ENCODE results near the gene RASAL2. TPM values are rescaled to one million over a fixed set of nuclear protein-coding genes. Genes with fewer than 3 reads are reported as not detected.

Gene RASAL2
- total and polyA plus RNA-seq, 2 of the 4 experiments (the other 2 are of a cell fraction): 13.1 to 20.6 TPM

DNA sequence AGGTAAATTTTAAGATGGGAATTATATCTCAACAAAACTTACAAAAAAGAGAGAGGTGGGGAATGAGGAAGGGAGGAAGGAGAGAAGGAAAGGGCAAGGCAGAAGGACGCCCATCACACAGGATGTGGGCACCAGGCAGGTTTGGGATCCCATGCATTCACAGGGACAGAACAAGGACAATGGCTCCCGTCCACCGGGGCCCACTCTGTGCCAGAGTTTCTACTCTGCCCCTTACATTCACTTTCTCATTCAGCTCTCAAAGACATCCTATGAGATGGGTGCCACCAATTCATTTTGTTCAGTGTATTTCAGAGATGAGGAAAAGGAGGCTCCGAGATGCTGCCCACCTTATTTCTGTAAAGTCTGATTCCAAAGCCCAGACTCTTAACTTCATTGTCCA lies 395.5 kb downstream of the RASAL2 start:
- no peak overlapping the region for H3K23ac ChIP-seq (ENCODE audit: low read depth, low read length)
- no peak overlapping the region for H3K18ac ChIP-seq (ENCODE audit: low read depth, low read length)
- H3K79me1 ChIP-seq (ENCODE audit: low read depth in 1 of 2, low read length in 2 of 2): no peaks in the 10 kb centered on the region
- no peaks in the 10 kb centered on the region for H3K9me1 ChIP-seq (ENCODE audit: insufficient read depth, low read length)
- H2BK15ac ChIP-seq (ENCODE audit: low read depth, low read length): no peak overlapping the region
- no peaks in the 10 kb centered on the region for H3K9me3 ChIP-seq (ENCODE audit: control insufficient read depth, insufficient read depth, low read length)
- no peak for TF ChIP-seq MXI1 (IDR thresholded peaks at IDR 0.05; ENCODE audit: borderline replicate concordance, low read depth, low read length)
- no peak for TF ChIP-seq ELK1 (IDR thresholded peaks at IDR 0.05; ENCODE audit: borderline replicate concordance, low read depth, low read length)
- TF ChIP-seq RFX5 (IDR thresholded peaks at IDR 0.05; ENCODE audit: low read depth, low read length): no peak
- TF ChIP-seq NFE2L2 (IDR thresholded peaks at IDR 0.05; ENCODE audit: low read depth, low read length): no peak
- no peak for TF ChIP-seq BHLHE40 (IDR thresholded peaks at IDR 0.05; ENCODE audit: low read depth, low read length)
- TF ChIP-seq MAZ (IDR thresholded peaks at IDR 0.05; ENCODE audit: borderline replicate concordance, low read depth, low read length): no peak
- no peak for TF ChIP-seq RCOR1 (IDR thresholded peaks at IDR 0.05; ENCODE audit: insufficient replicate concordance, low read length)
- no peak for TF ChIP-seq FOS (IDR thresholded peaks at IDR 0.05; ENCODE audit: low read depth, low read length)
- no peak for TF ChIP-seq CEBPB (IDR thresholded peaks at IDR 0.05; ENCODE audit: low read depth, low read length)
- no peak for TF ChIP-seq MAFK (IDR thresholded peaks at IDR 0.05; ENCODE audit: low read depth, low read length)
- no peak for TF ChIP-seq CHD1 (IDR thresholded peaks at IDR 0.05; ENCODE audit: low read depth, low read length)
- TF ChIP-seq POLR2A (IDR thresholded peaks at IDR 0.05; ENCODE audit: low read depth, low read length): no peak
- TF ChIP-seq SMC3 (IDR thresholded peaks at IDR 0.05; ENCODE audit: low read depth, low read length): no peak
- TF ChIP-seq USF2 (IDR thresholded peaks at IDR 0.05; ENCODE audit: low read depth, low read length): no peak
- TF ChIP-seq CTCF (conservative IDR thresholded peaks at IDR 0.05; ENCODE audit: low read depth, low read length): no peak
- TF ChIP-seq RAD21 (IDR thresholded peaks at IDR 0.05; ENCODE audit: low read length): no peak
- H3K4ac ChIP-seq (ENCODE audit: low read depth, low read length): no peak overlapping the region
- ATAC-seq (ENCODE audit: low read depth): no peak
- no peak overlapping the region for H4K8ac ChIP-seq (ENCODE audit: low read depth in 2 of 2, low read length in 2 of 2)
- intact Hi-C loops (cut with micrococcal nuclease) (no loop called here), dilution Hi-C loops (cut with HindIII; ENCODE audit: low sequenced_read_pairs, unreplicated experiment) (no loop called here), in situ Hi-C loops (cut with MboI; ENCODE audit: low sequenced_read_pairs) (no loop called here)
- ChIA-PET POLR2A (ENCODE audit: unreplicated experiment) (no interaction called here), CTCF (no interaction called here)
- no peak overlapping the region for H2AFZ ChIP-seq (replicated peaks; ENCODE audit: low read length, poor library complexity)
- no TSS peak for BruUV-seq (replicated peaks)
- no peak overlapping the region for H3K56ac ChIP-seq (ENCODE audit: extremely low read depth, insufficient read depth, low read length)
- no peak overlapping the region for H2AK5ac ChIP-seq (ENCODE audit: low read depth, low read length)
- no peaks in the 10 kb centered on the region for H3K4me1 ChIP-seq (ENCODE audit: control insufficient read depth, insufficient read depth, low read length)
- no CpG with 5 or more reads among the region's 4 CpGs for WGBS, 2 experiments (ENCODE audit: extremely low coverage in 2 of 2, insufficient read length in 1 of 2)
- no peak overlapping the region for H3K9ac ChIP-seq (ENCODE audit: low read depth, low read length)
- H2BK5ac ChIP-seq (ENCODE audit: low read depth, low read length, poor library complexity, severe bottlenecking): no peak overlapping the region
- H2AK9ac ChIP-seq (replicated peaks; ENCODE audit: low read depth, low read length, poor library complexity): peak overlapping the region; percentile 13
- no peak overlapping the region for H4K5ac ChIP-seq (ENCODE audit: low read depth, low read length)
- H3K4me2 ChIP-seq (ENCODE audit: low read depth, low read length): no peak overlapping the region
- H3K14ac ChIP-seq (replicated peaks; ENCODE audit: low read depth, low read length): no peak overlapping the region
- H3K36me3 ChIP-seq (ENCODE audit: control insufficient read depth, insufficient read depth, low read length): no peaks in the 10 kb centered on the region
- no peaks in the 10 kb centered on the region for H4K20me1 ChIP-seq (ENCODE audit: insufficient read depth, low read length)
- no peak overlapping the region for H4K91ac ChIP-seq (ENCODE audit: insufficient read depth, low read depth, low read length)
- no peak for DNase-seq
- H2BK20ac ChIP-seq (ENCODE audit: low read depth, low read length): no peak overlapping the region
- no peak overlapping the region for H3K27ac ChIP-seq (ENCODE audit: insufficient read depth, low read length)
- H3K27me3 ChIP-seq (ENCODE audit: control insufficient read depth, insufficient read depth, low read length): peaks cover 5% of the 10 kb centered on the region; the same call in 1 of the 2 replicates
- no peak overlapping the region for H3K4me3 ChIP-seq (ENCODE audit: insufficient read depth, low read depth, low read length)
- H2BK120ac ChIP-seq (ENCODE audit: low read depth, low read length): no peak overlapping the region
